GM12865 (cell line): ENCODE results near the gene SLITRK2.

Source experiments
- DNase-seq: peaks from one replicate; pipeline ENCODE4 v3.0.0; 2010; ENCODE audit warnings: low read depth
- H3K4me3 ChIP-seq: 2 replicates; pipeline ENCODE4 v1.5.1; 2011; ENCODE audit warnings: mild to moderate bottlenecking, low read depth, low read length, control low read depth
- CTCF ChIP-seq: IDR thresholded peaks from 2 replicates; pipeline ENCODE4 v1.5.1; 2011; ENCODE audit warnings: low read length, control low read depth, low read depth, inconsistent platforms; ENCODE audit not compliant: insufficient read depth; ENCODE audit errors: missing control alignments

SLITRK2 gene

GRCh38 chrX:145853181-145853580, 35.6 kb downstream of the SLITRK2 start:
- no peak for DNase-seq
- H3K4me3 ChIP-seq = no peak overlapping the region
- no peak for TF ChIP-seq CTCF

GRCh38 chrX:145856181-145856580, 38.6 kb downstream of the SLITRK2 start:
- no peak for DNase-seq
- no peak for TF ChIP-seq CTCF
- H3K4me3 ChIP-seq = no peak overlapping the region

GRCh38 chrX:145861818-145862217, 44.2 kb downstream of the SLITRK2 start:
- TF ChIP-seq CTCF = no peak
- DNase-seq = no peak
- no peak overlapping the region for H3K4me3 ChIP-seq

- no peak for TF ChIP-seq CTCF
- no peak for DNase-seq
- H3K4me3 ChIP-seq = no peak overlapping the region
Observed at GRCh38 chrX:145865082-145865481, 47.5 kb downstream of the SLITRK2 start.
